Peyer's patch (tissue), 4 donors: ENCODE data around the gene BACH2.

Experiments
- CTCF ChIP-seq, 6 experiments: fragments of 450-650 bp in 4 of 6; fragments of 200-600 bp in 2 of 6; sonication (generic) in 1 of 6; IDR thresholded peaks; one replicate each; pipeline ENCODE4 v1.5.1; 2017 to 2019; ENCODE audit warnings: antibody characterized with exemption in 6 of 6, mild to moderate bottlenecking in 3 of 6, moderate library complexity in 1 of 6
- POLR2A ChIP-seq, 2 donors: fragments of 450-650 bp; IDR thresholded peaks; one replicate each; pipeline ENCODE4 v1.5.1; 2017; ENCODE audit warnings: antibody characterized with exemption in 2 of 2, mild to moderate bottlenecking in 2 of 2, moderate library complexity in 2 of 2

- TF ChIP-seq CTCF (IDR thresholded peaks at IDR 0.05) (no peak), POLR2A (IDR thresholded peaks at IDR 0.05) (no peak)
Observed at GRCh38 chr6:90231798-90232197, 64.8 kb downstream of the BACH2 start.
